ENCODE results near the gene FBXL4. TPM values are rescaled to one million over a fixed set of nuclear protein-coding genes. Genes with fewer than 3 reads are reported as not detected.

FBXL4 gene
- total RNA-seq (2021) = 13.9 and 15.1 TPM in 2 replicates
- Bru-seq, nascent RNA = percentile 81 among the genes with signal in this experiment
- percentile 87 among the genes with signal in this experiment for BruChase-seq, experiment 1, labeled RNA remaining after a 2-hour chase
- BruChase-seq, experiment 2, labeled RNA remaining after a 6-hour chase = percentile 67 among the genes with signal in this experiment
- long read RNA-seq, full-length matches to known transcripts = 6 of 13 reads
- long read RNA-seq, partial matches to known transcripts = 3 of 13 reads
- long read RNA-seq, other reads (novel, unspliced or antisense) = 4 of 13 reads

DNA sequence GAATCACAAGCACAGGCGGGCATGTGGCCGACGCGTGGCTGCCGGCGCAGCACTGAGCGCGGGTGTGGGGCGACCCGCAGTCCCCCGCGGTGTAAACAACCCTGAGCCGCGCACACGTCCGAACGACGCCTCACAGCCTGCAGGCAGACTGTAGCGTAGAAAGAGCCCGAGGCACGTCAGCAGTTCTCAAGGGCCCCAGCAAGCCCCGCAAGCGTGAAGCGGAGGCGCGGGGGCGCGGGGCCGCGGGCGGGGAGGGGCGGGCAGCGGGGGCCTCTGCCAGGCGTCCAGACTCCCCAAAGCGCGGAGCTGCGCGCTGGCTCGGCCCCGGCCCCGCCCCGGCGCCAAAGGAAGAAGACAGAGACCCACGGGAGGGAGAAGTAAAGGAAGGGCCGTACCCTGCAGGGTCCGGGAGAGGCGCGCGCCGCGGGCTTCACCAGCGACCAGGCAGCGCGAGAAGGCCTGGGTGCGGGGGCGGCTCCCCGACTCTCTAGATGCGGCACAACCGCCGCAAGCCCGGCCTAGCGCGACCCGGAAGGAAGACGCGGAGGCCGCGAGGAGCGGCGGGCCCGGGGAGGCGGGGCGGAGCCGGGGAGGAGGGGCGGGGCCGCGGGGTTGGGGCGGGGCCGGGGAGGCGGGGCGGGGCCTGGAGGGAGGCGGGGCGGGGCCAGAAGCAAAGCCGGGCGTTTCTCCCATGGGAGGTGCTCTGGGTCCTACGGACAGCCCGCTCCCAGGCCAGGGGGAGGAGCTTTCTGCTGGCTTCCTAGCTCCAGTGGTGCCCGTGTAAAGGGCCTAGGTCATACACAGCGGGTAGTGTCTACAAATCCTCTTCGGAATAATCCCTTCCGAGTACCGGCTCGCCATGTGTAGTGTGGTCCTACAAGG is at the start of gene FBXL4:
TSS of gene FBXL4 (minus strand) at position 536 of the 882 bp plus-strand sequence. CDS start 20,958 bp downstream, outside the sequence.
- Histone ChIP-seq H3F3A (ENCODE audit: insufficient read depth, low read depth) (0 out of 2 replicates have a peak, but pooled peaks cover 5% of the 10 kb centered on the region), H2AFZ (peak within 1 kb of the TSS; percentile 92), H3K27me3 (ENCODE audit: insufficient read depth, low read depth) (no peaks in the 10 kb centered on the region), H3K4me2 (peak within 1 kb of the TSS; percentile 89), H3K27ac (peak within 1 kb of the TSS; percentile 49), H3K79me2 (ENCODE audit: low read depth) (peaks cover 46% of the 10 kb centered on the region), H3K9me3 (ENCODE audit: insufficient read depth, low read depth) (no peaks in the 10 kb centered on the region), H3K4me1 (replicated peaks; ENCODE audit: insufficient read depth) (peaks cover 21% of the 10 kb centered on the region), H3K4me3 (peak within 1 kb of the TSS; percentile 97), H3K9me2 (ENCODE audit: insufficient read depth) (no peaks in the 10 kb centered on the region), H3K36me3 (ENCODE audit: low read depth) (peaks cover 7% of the 10 kb centered on the region; the same call in 1 of the 2 replicates), H4K20me1 (ENCODE audit: insufficient read depth) (no peaks in the 10 kb centered on the region; the same call in 1 of the 2 replicates)
- no TSS peak for BruUV-seq (replicated peaks)
- TF ChIP-seq, protein P1, sequence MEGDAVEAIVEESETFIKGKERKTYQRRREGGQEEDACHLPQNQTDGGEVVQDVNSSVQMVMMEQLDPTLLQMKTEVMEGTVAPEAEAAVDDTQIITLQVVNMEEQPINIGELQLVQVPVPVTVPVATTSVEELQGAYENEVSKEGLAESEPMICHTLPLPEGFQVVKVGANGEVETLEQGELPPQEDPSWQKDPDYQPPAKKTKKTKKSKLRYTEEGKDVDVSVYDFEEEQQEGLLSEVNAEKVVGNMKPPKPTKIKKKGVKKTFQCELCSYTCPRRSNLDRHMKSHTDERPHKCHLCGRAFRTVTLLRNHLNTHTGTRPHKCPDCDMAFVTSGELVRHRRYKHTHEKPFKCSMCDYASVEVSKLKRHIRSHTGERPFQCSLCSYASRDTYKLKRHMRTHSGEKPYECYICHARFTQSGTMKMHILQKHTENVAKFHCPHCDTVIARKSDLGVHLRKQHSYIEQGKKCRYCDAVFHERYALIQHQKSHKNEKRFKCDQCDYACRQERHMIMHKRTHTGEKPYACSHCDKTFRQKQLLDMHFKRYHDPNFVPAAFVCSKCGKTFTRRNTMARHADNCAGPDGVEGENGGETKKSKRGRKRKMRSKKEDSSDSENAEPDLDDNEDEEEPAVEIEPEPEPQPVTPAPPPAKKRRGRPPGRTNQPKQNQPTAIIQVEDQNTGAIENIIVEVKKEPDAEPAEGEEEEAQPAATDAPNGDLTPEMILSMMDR (conservative IDR thresholded peaks at IDR 0.05) = no peak
- TF ChIP-seq EZH2 (IDR thresholded peaks at IDR 0.05; ENCODE audit: low read depth) = no peak
- ChIA-PET POLR2A (ENCODE audit: unreplicated experiment) (interaction anchor here (0.6 kb wide), 1 partner anchor 10 kb away, joined by 6 read pairs; no protein-coding TSS in a partner anchor), CTCF (interaction anchor here (0.6 kb wide), 1 partner anchor 621 kb away, joined by 19 read pairs; the partner anchor contains the start of gene CCNC)
- intact Hi-C loops (cut with micrococcal nuclease; ENCODE audit: unreplicated experiment) = no loop called here
- peak; percentile 67 to 82 for DNase-seq

DNA sequence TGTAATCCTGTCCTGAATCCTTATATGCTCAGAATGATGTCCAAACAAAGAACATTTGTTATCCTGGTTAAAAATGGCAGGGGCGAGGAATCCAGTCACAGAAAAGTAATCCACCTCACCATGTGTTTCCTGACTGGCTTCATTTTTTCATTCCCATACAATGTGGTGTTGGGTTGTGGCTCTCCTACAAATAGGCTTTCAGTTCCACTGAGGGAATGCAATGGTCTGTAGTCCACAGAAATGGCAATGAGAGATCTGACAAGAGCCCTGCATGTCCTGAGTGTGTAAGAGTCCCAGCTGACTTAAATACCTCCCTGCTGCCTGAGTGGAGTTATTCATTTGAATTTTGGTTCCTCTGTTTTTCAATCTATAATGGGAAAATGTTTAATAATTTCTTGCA is 47.4 kb upstream of the FBXL4 start:
- no peak for DNase-seq
- H4K20me1 ChIP-seq (ENCODE audit: insufficient read depth) = no peaks in the 10 kb centered on the region
- no peaks in the 10 kb centered on the region; the same call in 1 of the 2 replicates for H3K9me2 ChIP-seq (ENCODE audit: insufficient read depth)
- ChIA-PET CTCF (no interaction called here), POLR2A (ENCODE audit: unreplicated experiment) (no interaction called here)
- no peaks in the 10 kb centered on the region for H3K4me1 ChIP-seq (replicated peaks; ENCODE audit: insufficient read depth)
- no peak overlapping the region for H2AFZ ChIP-seq
- intact Hi-C loops (cut with micrococcal nuclease; ENCODE audit: unreplicated experiment) = no loop called here
- no peak for TF ChIP-seq EZH2 (IDR thresholded peaks at IDR 0.05; ENCODE audit: low read depth)
- TF ChIP-seq, protein P1 (conservative IDR thresholded peaks at IDR 0.05) = no peak
- no peak overlapping the region for H3K27ac ChIP-seq
- H3K36me3 ChIP-seq (ENCODE audit: low read depth) = no peaks in the 10 kb centered on the region
- BruUV-seq (replicated peaks) = no TSS peak
- no peak overlapping the region for H3K4me2 ChIP-seq
- no peaks in the 10 kb centered on the region for H3K27me3 ChIP-seq (ENCODE audit: insufficient read depth, low read depth)
- no peaks in the 10 kb centered on the region for H3K9me3 ChIP-seq (ENCODE audit: insufficient read depth, low read depth)
- H3K79me2 ChIP-seq (ENCODE audit: low read depth) = no peaks in the 10 kb centered on the region
- H3K4me3 ChIP-seq = no peak overlapping the region
- no peaks in the 10 kb centered on the region for H3F3A ChIP-seq (ENCODE audit: insufficient read depth, low read depth)

DNA sequence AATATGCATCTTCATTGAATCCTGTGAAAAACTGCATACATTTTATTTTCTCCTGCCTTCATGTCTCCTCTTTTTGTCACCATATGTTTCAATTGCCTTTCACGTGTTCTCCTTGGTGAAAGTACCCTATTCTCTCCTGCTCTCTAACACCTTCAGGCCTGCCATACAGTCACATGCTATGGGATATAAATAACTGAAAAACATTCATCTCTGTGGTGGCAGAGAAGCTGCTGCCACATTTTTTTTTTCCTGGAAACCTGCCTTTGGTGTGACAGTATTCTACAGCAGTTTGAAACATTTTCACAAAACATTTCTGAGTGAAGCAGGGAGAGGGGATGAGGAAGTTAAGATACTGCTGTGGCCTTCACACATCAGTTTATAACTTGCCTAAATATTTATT is 44.8 kb upstream of the FBXL4 start:
- no peaks in the 10 kb centered on the region for H3K27me3 ChIP-seq (ENCODE audit: insufficient read depth, low read depth)
- H3K9me3 ChIP-seq (ENCODE audit: insufficient read depth, low read depth) = no peaks in the 10 kb centered on the region
- no peaks in the 10 kb centered on the region for H3K79me2 ChIP-seq (ENCODE audit: low read depth)
- BruUV-seq (replicated peaks) = no TSS peak
- no peak overlapping the region for H3K27ac ChIP-seq
- intact Hi-C loops (cut with micrococcal nuclease; ENCODE audit: unreplicated experiment) = no loop called here
- no peaks in the 10 kb centered on the region for H3K36me3 ChIP-seq (ENCODE audit: low read depth)
- H3K4me3 ChIP-seq = no peak overlapping the region
- H3K9me2 ChIP-seq (ENCODE audit: insufficient read depth) = no peaks in the 10 kb centered on the region; the same call in 1 of the 2 replicates
- no peak overlapping the region for H2AFZ ChIP-seq
- H3F3A ChIP-seq (ENCODE audit: insufficient read depth, low read depth) = no peaks in the 10 kb centered on the region
- ChIA-PET POLR2A (ENCODE audit: unreplicated experiment) (no interaction called here), CTCF (no interaction called here)
- H4K20me1 ChIP-seq (ENCODE audit: insufficient read depth) = no peaks in the 10 kb centered on the region
- DNase-seq = no peak
- TF ChIP-seq EZH2 (IDR thresholded peaks at IDR 0.05; ENCODE audit: low read depth) = no peak
- TF ChIP-seq, protein P1 (conservative IDR thresholded peaks at IDR 0.05) = no peak
- no peak overlapping the region for H3K4me2 ChIP-seq
- no peaks in the 10 kb centered on the region for H3K4me1 ChIP-seq (replicated peaks; ENCODE audit: insufficient read depth)
